ENCODE data around the gene EID1.
A peak's percentile ranks its signal among the peaks of the same experiment; 100 is the strongest.

Gene EID1

GRCh38 chr15:48877630-48878595, at the start of gene EID1:
Gene EID1 (plus strand): TSS chr15:48878134. CDS start chr15:48878177, 43 bp downstream.
- no peaks in the 10 kb centered on the region for H3K27me3 ChIP-seq (ENCODE audit: low read length)
- no peaks in the 10 kb centered on the region for H3K9me2 ChIP-seq (replicated peaks; ENCODE audit: insufficient read depth, low read length)
- no peaks in the 10 kb centered on the region for H3F3A ChIP-seq (ENCODE audit: insufficient read depth)
- TF ChIP-seq EZH2phosphoT487 (conservative IDR thresholded peaks at IDR 0.05; ENCODE audit: low read length) (no peak), CTCF (IDR thresholded peaks at IDR 0.05; ENCODE audit: insufficient read depth, low read length, poor library complexity, severe bottlenecking) (no peak)
- peaks cover 13% of the 10 kb centered on the region for H3K79me2 ChIP-seq (ENCODE audit: insufficient read depth, low read length)
- H3K9me3 ChIP-seq (ENCODE audit: insufficient read depth, low read length) = no peaks in the 10 kb centered on the region
- peak within 1 kb of the TSS; percentile 92 for H3K4me2 ChIP-seq (ENCODE audit: low read depth, low read length, poor library complexity, severe bottlenecking)
- H3K27ac ChIP-seq (ENCODE audit: low read depth, low read length) = peak within 1 kb of the TSS; percentile 63
- peak within 1 kb of the TSS; percentile 75 for H2AFZ ChIP-seq (ENCODE audit: low read depth, low read length, severe bottlenecking)
- peak within 1 kb of the TSS; percentile 75 for H3K9ac ChIP-seq (ENCODE audit: low read length)
- H3K36me3 ChIP-seq (ENCODE audit: low read length) = no peaks in the 10 kb centered on the region; the same call in 1 of the 2 replicates
- H3K4me3 ChIP-seq (ENCODE audit: insufficient read depth, low read length, poor library complexity, severe bottlenecking) = peak within 1 kb of the TSS; percentile 62
- peaks cover 17% of the 10 kb centered on the region for H4K20me1 ChIP-seq (ENCODE audit: low read depth, low read length)

- H3K27ac ChIP-seq (ENCODE audit: low read depth, low read length) = no peak overlapping the region
- no peaks in the 10 kb centered on the region for H3K79me2 ChIP-seq (ENCODE audit: insufficient read depth, low read length)
- H3F3A ChIP-seq (ENCODE audit: insufficient read depth) = no peaks in the 10 kb centered on the region
- H3K36me3 ChIP-seq (ENCODE audit: low read length) = no peaks in the 10 kb centered on the region
- H3K4me2 ChIP-seq (ENCODE audit: low read depth, low read length, poor library complexity, severe bottlenecking) = no peak overlapping the region
- TF ChIP-seq EZH2phosphoT487 (conservative IDR thresholded peaks at IDR 0.05; ENCODE audit: low read length) = no peak
- no peaks in the 10 kb centered on the region for H3K27me3 ChIP-seq (ENCODE audit: low read length)
- H3K9me2 ChIP-seq (replicated peaks; ENCODE audit: insufficient read depth, low read length) = no peaks in the 10 kb centered on the region
- H3K9ac ChIP-seq (ENCODE audit: low read length) = no peak overlapping the region
- H2AFZ ChIP-seq (ENCODE audit: low read depth, low read length, severe bottlenecking) = no peak overlapping the region
- no peaks in the 10 kb centered on the region for H4K20me1 ChIP-seq (ENCODE audit: low read depth, low read length)
- no peak overlapping the region for H3K4me3 ChIP-seq (ENCODE audit: insufficient read depth, low read length, poor library complexity, severe bottlenecking)
- no peaks in the 10 kb centered on the region for H3K9me3 ChIP-seq (ENCODE audit: insufficient read depth, low read length)
These were observed 49.5 kb upstream of the EID1 start for GRCh38 chr15:48828471-48828870.

GRCh38 chr15:48828906-48829305, 49.0 kb upstream of the EID1 start:
- Histone ChIP-seq H3K27ac (ENCODE audit: low read depth, low read length) (no peak overlapping the region), H3K36me3 (ENCODE audit: low read length) (no peaks in the 10 kb centered on the region)
- TF ChIP-seq EZH2phosphoT487 (conservative IDR thresholded peaks at IDR 0.05; ENCODE audit: low read length) = no peak
- TF ChIP-seq CTCF (IDR thresholded peaks at IDR 0.05; ENCODE audit: insufficient read depth, low read length, poor library complexity, severe bottlenecking) = no peak

GRCh38 chr15:48832648-48833047, 45.3 kb upstream of the EID1 start:
- Histone ChIP-seq H3K9me3 (ENCODE audit: insufficient read depth, low read length) (no peaks in the 10 kb centered on the region), H3K4me3 (ENCODE audit: insufficient read depth, low read length, poor library complexity, severe bottlenecking) (no peak overlapping the region), H3K9ac (ENCODE audit: low read length) (no peak overlapping the region), H3K79me2 (ENCODE audit: insufficient read depth, low read length) (no peaks in the 10 kb centered on the region), H3K27me3 (ENCODE audit: low read length) (no peaks in the 10 kb centered on the region), H4K20me1 (ENCODE audit: low read depth, low read length) (no peaks in the 10 kb centered on the region), H3K4me2 (ENCODE audit: low read depth, low read length, poor library complexity, severe bottlenecking) (no peak overlapping the region), H3K36me3 (ENCODE audit: low read length) (no peaks in the 10 kb centered on the region), H2AFZ (ENCODE audit: low read depth, low read length, severe bottlenecking) (no peak overlapping the region), H3K9me2 (replicated peaks; ENCODE audit: insufficient read depth, low read length) (no peaks in the 10 kb centered on the region), H3K27ac (ENCODE audit: low read depth, low read length) (no peak overlapping the region), H3F3A (ENCODE audit: insufficient read depth) (no peaks in the 10 kb centered on the region)
- TF ChIP-seq EZH2phosphoT487 (conservative IDR thresholded peaks at IDR 0.05; ENCODE audit: low read length) = no peak
- TF ChIP-seq CTCF (IDR thresholded peaks at IDR 0.05; ENCODE audit: insufficient read depth, low read length, poor library complexity, severe bottlenecking) = no peak

More at GRCh38 chr15:48828906-48829305, 49.0 kb upstream of the EID1 start:
- H3K9ac ChIP-seq (ENCODE audit: low read length) = no peak overlapping the region
- no peaks in the 10 kb centered on the region for H3F3A ChIP-seq (ENCODE audit: insufficient read depth)
- no peak overlapping the region for H3K4me2 ChIP-seq (ENCODE audit: low read depth, low read length, poor library complexity, severe bottlenecking)
- no peak overlapping the region for H3K4me3 ChIP-seq (ENCODE audit: insufficient read depth, low read length, poor library complexity, severe bottlenecking)
- H3K79me2 ChIP-seq (ENCODE audit: insufficient read depth, low read length) = no peaks in the 10 kb centered on the region
- H3K27me3 ChIP-seq (ENCODE audit: low read length) = no peaks in the 10 kb centered on the region
- no peak overlapping the region for H2AFZ ChIP-seq (ENCODE audit: low read depth, low read length, severe bottlenecking)
- no peaks in the 10 kb centered on the region for H3K9me3 ChIP-seq (ENCODE audit: insufficient read depth, low read length)
- no peaks in the 10 kb centered on the region for H3K9me2 ChIP-seq (replicated peaks; ENCODE audit: insufficient read depth, low read length)
- no peaks in the 10 kb centered on the region for H4K20me1 ChIP-seq (ENCODE audit: low read depth, low read length)

Measured in SU-DHL-6 (cell line).